Measurements from ENCODE around the gene CD300E. TPM values are rescaled to one million over a fixed set of nuclear protein-coding genes. Genes with fewer than 3 reads are reported as not detected.

The CD300E gene
- total and polyA plus RNA-seq, 9 donors: 0.11 to 1.1 (median 0.30) TPM

GRCh38 chr17:74647871-74648672, 24.5 kb upstream of the CD300E start:
- DNase-seq: no peak
- Histone ChIP-seq H3K4me3 (no peak overlapping the region), H3K4me1 (ENCODE audit: insufficient read depth) (no peaks in the 10 kb centered on the region), H3K9me3 (no peaks in the 10 kb centered on the region), H3K36me3 (no peaks in the 10 kb centered on the region), H3K27ac (no peak overlapping the region), H3K27me3 (no peaks in the 10 kb centered on the region)
- intact Hi-C loops (cut with DNase I): no loop called here
- WGBS, 3 donors: 49 to 59% (median 49%) methylated on average over 9 of the region's 9 CpGs
- TF ChIP-seq POLR2A (IDR thresholded peaks at IDR 0.05) (no peak), CTCF (IDR thresholded peaks at IDR 0.05) (no peak), EP300 (IDR thresholded peaks at IDR 0.05) (no peak)

- no peak for TF ChIP-seq POLR2A (IDR thresholded peaks at IDR 0.05)
- no peak for TF ChIP-seq CTCF (IDR thresholded peaks at IDR 0.05)
- no peak for TF ChIP-seq EP300 (IDR thresholded peaks at IDR 0.05)
- Histone ChIP-seq H3K9me3 (no peaks in the 10 kb centered on the region), H3K4me3 (no peak overlapping the region), H3K27me3 (no peaks in the 10 kb centered on the region), H3K27ac (no peak overlapping the region), H3K36me3 (no peaks in the 10 kb centered on the region), H3K4me1 (ENCODE audit: insufficient read depth) (no peaks in the 10 kb centered on the region)
- WGBS, 3 donors: 69 to 73% (median 71%) methylated on average over 3 of the region's 3 CpGs
- intact Hi-C loops (cut with DNase I): no loop called here
- DNase-seq: no peak
These were observed 22.7 kb upstream of the CD300E start for GRCh38 chr17:74646231-74646630.

- intact Hi-C loops (cut with DNase I): no loop called here
- Histone ChIP-seq H3K27me3 (no peaks in the 10 kb centered on the region), H3K4me3 (no peak overlapping the region), H3K36me3 (no peaks in the 10 kb centered on the region), H3K4me1 (ENCODE audit: insufficient read depth) (no peaks in the 10 kb centered on the region), H3K27ac (no peak overlapping the region), H3K9me3 (no peaks in the 10 kb centered on the region)
- WGBS, 3 donors: 42 to 77% (median 63%) methylated on average over 2 of the region's 2 CpGs
- no peak for TF ChIP-seq EP300 (IDR thresholded peaks at IDR 0.05)
- TF ChIP-seq POLR2A (IDR thresholded peaks at IDR 0.05): no peak
- no peak for TF ChIP-seq CTCF (IDR thresholded peaks at IDR 0.05)
- no peak for DNase-seq
These were observed 21.5 kb upstream of the CD300E start for GRCh38 chr17:74645010-74645409.

- WGBS, 3 donors: 71 to 83% (median 79%) methylated on average over 2 of the region's 2 CpGs
- no peak for DNase-seq
- Histone ChIP-seq H3K27me3 (no peaks in the 10 kb centered on the region), H3K9me3 (no peaks in the 10 kb centered on the region), H3K4me3 (no peak overlapping the region), H3K4me1 (ENCODE audit: insufficient read depth) (no peaks in the 10 kb centered on the region), H3K36me3 (no peaks in the 10 kb centered on the region), H3K27ac (no peak overlapping the region)
- intact Hi-C loops (cut with DNase I): no loop called here
- no peak for TF ChIP-seq POLR2A (IDR thresholded peaks at IDR 0.05)
- no peak for TF ChIP-seq CTCF (IDR thresholded peaks at IDR 0.05)
- no peak for TF ChIP-seq EP300 (IDR thresholded peaks at IDR 0.05)
These were observed 20.9 kb upstream of the CD300E start for GRCh38 chr17:74644419-74644818.
